GM21447 (cell line): ENCODE data around the gene BCL2L15.
"Not testable (repeated sequence)": the region's sequence is repeated elsewhere in the genome, so short reads cannot be mapped to it uniquely, and the experiment has no call there.

Source experiments
- ATAC-seq: cut with Tn5 transposase; IDR thresholded peaks from one replicate; pipeline ENCODE4 v1.9.1; 2021; ENCODE audit not compliant: unreplicated experiment

The BCL2L15 gene

GRCh38 chr1:113872219-113872935 lies 15.0 kb downstream of the BCL2L15 start:
- ATAC-seq, result peak; percentile 14

- peak; percentile 87 for ATAC-seq
Measured at GRCh38 chr1:113871597-113872113, 15.7 kb downstream of the BCL2L15 start, which contains the start of gene PTPN22. Gene PTPN22 (minus strand): TSS chr1:113871712.

GRCh38 chr1:113870778-113871177 lies 16.6 kb downstream of the BCL2L15 start:
- ATAC-seq, result no peak

- ATAC-seq, result no peak
Measured at GRCh38 chr1:113868387-113869083, 18.8 kb downstream of the BCL2L15 start.

GRCh38 chr1:113861641-113862040 lies 25.7 kb downstream of the BCL2L15 start:
- ATAC-seq, result no peak

GRCh38 chr1:113860891-113861290 lies 26.5 kb downstream of the BCL2L15 start:
- ATAC-seq, result no peak

GRCh38 chr1:113859478-113860175 lies 27.8 kb downstream of the BCL2L15 start:
- peak; percentile 87 for ATAC-seq

- ATAC-seq, result no peak
Measured at GRCh38 chr1:113858982-113859381, 28.4 kb downstream of the BCL2L15 start.

- peak; percentile 39 for ATAC-seq
Measured at GRCh38 chr1:113858418-113858817, 29.0 kb downstream of the BCL2L15 start.

GRCh38 chr1:113857776-113858175 lies 29.6 kb downstream of the BCL2L15 start:
- ATAC-seq, result no peak

- ATAC-seq, result no peak
Measured at GRCh38 chr1:113856401-113856790, 31.0 kb downstream of the BCL2L15 start.

- ATAC-seq, result no peak
Measured at GRCh38 chr1:113855630-113856400, 31.6 kb downstream of the BCL2L15 start.

GRCh38 chr1:113854234-113854633 lies 33.1 kb downstream of the BCL2L15 start:
- no peak for ATAC-seq

GRCh38 chr1:113852694-113853093 lies 34.7 kb downstream of the BCL2L15 start:
- ATAC-seq, result not testable (repeated sequence)

- no peak for ATAC-seq
Measured at GRCh38 chr1:113850127-113850796, 37.1 kb downstream of the BCL2L15 start.

GRCh38 chr1:113849072-113849471 lies 38.3 kb downstream of the BCL2L15 start:
- ATAC-seq, result no peak

GRCh38 chr1:113846391-113847035 lies 40.9 kb downstream of the BCL2L15 start:
- ATAC-seq, result no peak

GRCh38 chr1:113836534-113836933 lies 50.8 kb downstream of the BCL2L15 start:
- no peak for ATAC-seq

GRCh38 chr1:113835686-113836290 lies 51.6 kb downstream of the BCL2L15 start:
- no peak for ATAC-seq
